Body of pancreas (tissue), 4 donors: ENCODE measurements around the gene SH2B2.

Experiments
- POLR2A ChIP-seq, 3 donors: fragments of 450-650 bp; IDR thresholded peaks; one replicate each; pipeline ENCODE4 v1.6.1; 2016; ENCODE audit warnings: antibody characterized with exemption in 3 of 3, mild to moderate bottlenecking in 2 of 3
- TF ChIP-seq, protein P1 (sequence below), 7 experiments: fragments of 450-650 bp in 4 of 7; fragments of 200-600 bp in 3 of 7; sonication (generic) in 3 of 7; IDR thresholded peaks; one replicate each; pipeline ENCODE4 v1.5.1; 2016 to 2019; ENCODE audit warnings: antibody characterized with exemption in 7 of 7

DNA sequence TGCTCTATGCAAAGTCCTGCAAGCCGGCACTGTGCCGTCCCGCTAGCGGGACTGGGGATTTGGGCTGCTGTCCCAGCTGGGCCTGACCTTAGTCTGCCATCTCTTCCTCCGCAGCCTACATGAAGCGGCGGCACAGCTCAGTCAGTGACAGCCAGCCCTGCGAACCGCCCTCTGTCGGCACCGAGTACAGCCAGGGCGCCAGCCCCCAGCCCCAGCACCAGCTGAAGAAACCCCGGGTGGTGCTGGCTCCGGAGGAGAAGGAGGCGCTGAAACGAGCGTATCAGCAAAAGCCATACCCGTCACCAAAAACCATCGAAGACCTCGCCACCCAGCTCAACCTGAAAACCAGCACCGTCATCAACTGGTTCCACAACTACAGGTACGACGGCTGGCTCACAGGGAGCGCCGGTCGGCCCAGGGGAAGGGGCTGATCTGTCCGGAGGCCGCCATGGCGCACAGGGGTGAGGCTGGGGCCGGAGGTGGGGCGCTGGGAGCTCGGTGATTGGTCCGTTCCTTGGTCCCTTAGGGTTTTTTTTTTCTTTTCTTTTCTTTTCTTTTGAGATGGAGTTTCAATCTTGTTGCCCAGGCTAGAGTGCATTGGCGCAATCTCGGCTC is 47.4 kb upstream of the SH2B2 start:
- TF ChIP-seq POLR2A (IDR thresholded peaks at IDR 0.05), result no peak
- TF ChIP-seq, protein P1, sequence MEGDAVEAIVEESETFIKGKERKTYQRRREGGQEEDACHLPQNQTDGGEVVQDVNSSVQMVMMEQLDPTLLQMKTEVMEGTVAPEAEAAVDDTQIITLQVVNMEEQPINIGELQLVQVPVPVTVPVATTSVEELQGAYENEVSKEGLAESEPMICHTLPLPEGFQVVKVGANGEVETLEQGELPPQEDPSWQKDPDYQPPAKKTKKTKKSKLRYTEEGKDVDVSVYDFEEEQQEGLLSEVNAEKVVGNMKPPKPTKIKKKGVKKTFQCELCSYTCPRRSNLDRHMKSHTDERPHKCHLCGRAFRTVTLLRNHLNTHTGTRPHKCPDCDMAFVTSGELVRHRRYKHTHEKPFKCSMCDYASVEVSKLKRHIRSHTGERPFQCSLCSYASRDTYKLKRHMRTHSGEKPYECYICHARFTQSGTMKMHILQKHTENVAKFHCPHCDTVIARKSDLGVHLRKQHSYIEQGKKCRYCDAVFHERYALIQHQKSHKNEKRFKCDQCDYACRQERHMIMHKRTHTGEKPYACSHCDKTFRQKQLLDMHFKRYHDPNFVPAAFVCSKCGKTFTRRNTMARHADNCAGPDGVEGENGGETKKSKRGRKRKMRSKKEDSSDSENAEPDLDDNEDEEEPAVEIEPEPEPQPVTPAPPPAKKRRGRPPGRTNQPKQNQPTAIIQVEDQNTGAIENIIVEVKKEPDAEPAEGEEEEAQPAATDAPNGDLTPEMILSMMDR (IDR thresholded peaks at IDR 0.05), result no peak
